Stimulated activated CD4-positive, alpha-beta T cell treated with anti-CD3 and anti-CD28 coated beads, TNF-alpha, amount 100 ng/mL, for 4 hours (primary cell): ENCODE measurements around the gene TMEM150B.

ENCODE experiments used
- DNase-seq, 3 experiments: peaks; one replicate each; pipeline ENCODE4 v3.0.0-alpha.2; 2020; ENCODE audit warnings: low read depth in 3 of 3

The TMEM150B gene

DNA sequence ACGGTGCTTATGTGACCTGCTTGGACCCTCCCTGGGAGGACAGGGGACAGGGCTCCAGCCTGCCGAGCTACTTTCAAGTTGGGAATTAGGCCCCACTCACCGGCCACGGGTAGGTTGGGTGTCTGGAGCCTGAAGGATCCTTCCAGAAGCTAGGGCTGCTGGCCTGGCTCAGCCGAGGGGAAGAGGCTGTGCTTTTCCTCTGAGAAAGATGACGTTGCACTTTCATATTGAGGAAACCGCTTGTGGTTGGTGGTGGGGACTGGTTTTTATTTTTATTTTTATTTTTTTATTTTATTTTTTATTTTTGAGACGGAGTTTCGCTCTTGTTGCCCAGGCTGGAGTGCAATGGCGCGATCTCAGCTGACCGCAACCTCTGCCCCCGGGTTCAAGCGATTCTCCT lies at the start of gene TMEM150B:
TSS of gene TMEM150B (minus strand) at position 170 of the 400 bp plus-strand sequence. CDS start 4,305 bp downstream, outside the sequence.
- DNase-seq, result no peak

DNA sequence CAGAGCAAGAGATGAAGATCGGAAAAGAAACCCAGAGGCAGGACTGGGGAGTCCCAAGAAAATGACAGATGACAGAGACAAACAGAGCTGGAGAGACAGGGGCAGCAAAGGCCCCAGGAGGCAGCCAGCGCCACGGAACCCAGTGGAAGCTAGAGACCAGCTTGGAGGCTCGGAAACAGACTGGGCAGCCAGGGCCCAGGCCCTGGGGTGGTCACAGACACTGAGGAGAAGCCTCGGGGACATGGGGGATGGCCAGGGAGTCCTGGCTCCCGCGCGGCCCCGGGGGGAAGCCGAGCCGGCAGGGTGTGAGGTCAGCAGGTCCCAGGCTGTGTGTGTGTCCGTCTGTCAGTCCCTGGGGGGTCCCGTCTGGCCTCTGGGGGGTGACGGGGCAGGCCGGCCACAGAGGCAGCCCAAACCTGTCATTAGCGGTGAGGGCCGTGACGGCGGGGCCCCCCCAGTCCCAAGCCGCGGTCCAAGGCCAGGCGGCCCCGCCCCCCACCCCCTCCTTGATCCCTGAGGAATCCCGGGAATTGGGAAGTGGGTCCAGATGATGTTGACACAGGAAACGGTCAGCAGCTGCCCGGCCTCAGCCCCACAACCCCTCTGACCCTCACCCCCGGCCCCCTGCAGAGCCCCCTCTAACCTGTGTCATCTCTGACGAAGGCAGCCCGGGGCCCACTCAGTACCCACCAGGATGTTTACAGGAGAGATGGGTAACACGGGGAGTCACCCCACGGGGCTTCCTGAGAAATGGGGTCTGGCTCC lies 49.0 kb upstream of the TMEM150B start:
- no peak for DNase-seq

DNA sequence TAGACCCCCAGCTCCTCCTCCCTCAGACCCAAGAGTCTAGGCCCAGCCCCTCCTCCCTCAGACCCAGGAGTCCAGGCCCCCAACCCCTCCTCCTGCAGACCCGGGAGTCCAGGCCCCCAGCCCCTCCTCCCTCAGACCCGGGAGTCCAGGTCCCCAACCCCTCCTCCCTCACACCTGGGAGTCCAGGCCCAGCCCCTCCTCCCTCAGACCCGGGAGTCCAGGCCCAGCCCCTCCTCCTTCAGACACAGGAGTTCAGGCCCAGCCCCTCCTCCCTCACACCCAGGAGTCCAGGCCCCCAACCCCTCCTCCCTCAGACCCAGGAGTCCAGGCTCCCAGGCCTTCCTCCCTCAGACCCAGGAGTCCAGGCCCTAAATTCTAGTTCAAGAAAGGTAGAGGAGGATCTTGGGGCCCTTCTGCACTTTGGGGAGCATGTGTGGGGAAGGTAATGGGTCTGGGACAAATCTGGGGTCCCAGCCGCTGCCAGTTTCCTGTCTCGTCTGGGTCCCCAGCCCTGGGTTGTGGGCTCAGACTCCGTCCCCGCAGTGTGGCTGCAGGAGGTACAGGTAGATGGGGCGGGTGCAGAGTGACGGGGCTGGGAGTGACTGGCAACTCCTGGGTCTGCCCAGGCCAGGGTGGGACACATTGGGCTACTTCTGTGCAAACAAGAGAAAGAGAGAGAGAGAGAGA lies 48.3 kb upstream of the TMEM150B start:
- no peak for DNase-seq

GRCh38 chr19:55372316-55373081 lies 47.4 kb upstream of the TMEM150B start:
- no peak for DNase-seq

GRCh38 chr19:55370305-55370988 lies 45.3 kb upstream of the TMEM150B start, which contains the start of gene IL11:
Gene IL11 (minus strand): TSS chr19:55370463. CDS start chr19:55370310, 153 bp downstream.
- no peak for DNase-seq

- DNase-seq, result no peak
These were observed 44.6 kb upstream of the TMEM150B start for GRCh38 chr19:55369653-55370304.

- no peak for DNase-seq
These were observed 43.8 kb upstream of the TMEM150B start for GRCh38 chr19:55368701-55369563.

DNA sequence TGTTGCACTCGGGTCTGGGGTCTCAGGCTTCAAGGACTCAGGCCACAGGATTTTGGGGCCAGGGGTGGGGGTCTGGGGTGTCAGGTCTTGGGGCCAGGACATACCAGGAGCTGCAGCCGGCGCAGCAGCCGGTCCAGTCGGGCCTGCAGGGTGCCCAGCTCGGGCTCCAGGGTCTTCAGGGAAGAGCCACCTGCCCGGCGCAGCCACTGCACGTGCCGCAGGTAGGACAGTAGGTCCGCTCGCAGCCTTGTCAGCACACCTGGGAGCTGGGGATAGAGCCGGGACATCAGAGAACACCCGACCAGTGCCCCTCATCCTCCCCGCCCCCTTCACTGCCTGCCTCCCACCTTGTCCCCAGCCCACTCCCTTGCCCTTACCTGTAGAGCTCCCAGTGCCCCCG lies 43.0 kb upstream of the TMEM150B start:
- no peak for DNase-seq

DNA sequence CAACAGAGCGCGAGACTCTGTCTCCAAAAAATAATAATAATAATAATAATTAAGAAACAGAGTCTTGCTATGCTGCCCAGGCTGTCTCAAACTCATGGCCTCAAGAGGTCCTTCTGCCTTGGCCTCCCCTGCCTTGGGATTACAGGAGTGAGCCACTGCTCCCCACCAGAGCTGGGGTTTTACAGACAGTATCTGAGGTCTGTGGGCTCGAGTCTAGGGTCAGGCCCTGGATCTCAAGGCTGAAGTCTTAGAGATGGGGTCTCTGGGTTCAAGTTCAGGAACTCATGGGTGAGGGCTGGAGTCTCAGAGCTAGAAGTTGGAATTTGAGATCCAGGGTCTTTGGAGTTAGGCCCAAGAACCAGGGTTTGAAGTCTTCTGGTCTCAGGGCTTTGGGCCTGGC lies 41.6 kb upstream of the TMEM150B start:
- no peak for DNase-seq

DNA sequence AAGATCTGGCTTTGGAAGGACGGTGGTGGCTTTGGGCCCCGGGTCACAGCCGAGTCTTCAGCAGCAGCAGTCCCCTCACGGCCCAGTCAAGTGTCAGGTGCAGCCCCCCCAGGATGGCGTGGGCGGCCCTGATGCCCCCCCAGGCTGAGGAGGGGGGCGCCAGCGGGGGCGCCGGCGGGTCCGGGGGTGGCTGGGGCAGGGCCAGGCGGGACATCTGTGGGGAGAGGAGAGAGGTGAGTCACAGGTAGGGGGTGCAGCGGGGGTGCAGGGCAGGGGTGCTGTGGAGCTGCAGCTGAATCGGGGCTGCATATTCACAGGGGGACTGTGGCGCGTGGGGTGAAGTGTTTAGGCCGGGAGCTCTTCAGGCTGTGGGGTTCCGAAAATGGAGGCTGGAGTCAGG lies 40.8 kb upstream of the TMEM150B start:
- no peak for DNase-seq

- no peak for DNase-seq
These were observed 40.1 kb upstream of the TMEM150B start for GRCh38 chr19:55365245-55365644.

DNA sequence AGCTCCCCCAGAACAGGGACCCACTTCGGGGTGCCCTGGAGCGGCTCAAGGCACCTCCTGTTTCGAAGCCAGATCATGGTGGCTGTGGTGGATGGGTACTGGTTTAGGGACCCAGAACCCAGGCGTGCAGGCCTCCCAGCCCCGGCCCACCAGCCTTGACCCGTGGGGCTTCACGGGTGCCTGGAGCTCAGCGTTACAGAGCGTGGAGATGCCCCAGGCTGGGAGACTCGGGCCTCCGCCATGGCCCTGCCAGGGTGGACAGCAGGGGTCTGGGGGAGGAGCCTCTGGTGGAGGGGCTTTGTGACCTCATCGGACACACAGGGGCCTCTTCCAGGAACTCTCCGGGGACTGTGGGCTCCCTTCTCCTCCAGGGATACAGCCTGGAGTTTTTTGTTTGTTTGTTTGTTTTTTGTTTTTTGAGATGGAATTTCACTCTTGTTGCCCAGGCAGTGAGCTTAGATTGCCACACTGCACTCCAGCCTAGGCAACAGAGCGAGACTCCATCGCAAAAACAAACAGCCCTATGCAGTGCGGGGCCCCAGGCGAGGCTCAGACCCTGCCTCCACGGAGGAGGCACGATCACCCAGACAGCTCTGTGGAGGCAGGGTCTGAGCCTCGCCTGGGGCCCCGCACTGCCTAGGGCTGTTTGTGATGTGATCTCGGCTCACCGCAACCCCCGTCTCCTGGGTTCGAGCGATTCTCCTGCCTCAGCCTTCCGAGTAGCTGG lies 38.0 kb upstream of the TMEM150B start, which contains the start of gene GARIN5B:
TSS of gene GARIN5B (minus strand) at position 271 of the 727 bp plus-strand sequence. CDS start at position 77, 194 bp downstream.
- DNase-seq, result no peak

- no peak for DNase-seq
These were observed 37.2 kb upstream of the TMEM150B start for GRCh38 chr19:55362174-55362989.

DNA sequence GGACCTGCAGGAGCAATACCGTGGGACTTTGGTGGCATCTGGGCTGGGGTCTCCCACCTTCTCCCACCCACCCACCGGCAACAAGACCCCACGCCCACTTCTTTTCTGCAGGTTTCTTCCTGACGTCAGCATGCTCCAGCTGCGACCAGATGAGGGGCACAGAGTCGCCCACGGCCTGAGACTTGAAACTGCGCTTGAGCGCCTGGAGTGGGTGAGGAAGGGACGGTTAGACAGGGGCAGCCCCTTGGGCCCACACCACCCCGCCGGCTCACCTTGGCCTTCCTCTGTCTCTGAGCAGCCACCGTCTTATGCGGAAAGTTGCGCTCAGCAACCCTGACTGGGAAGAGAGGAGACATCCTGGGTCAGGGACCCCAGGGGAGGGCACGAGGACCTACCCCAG lies 35.8 kb upstream of the TMEM150B start:
- no peak for DNase-seq

DNA sequence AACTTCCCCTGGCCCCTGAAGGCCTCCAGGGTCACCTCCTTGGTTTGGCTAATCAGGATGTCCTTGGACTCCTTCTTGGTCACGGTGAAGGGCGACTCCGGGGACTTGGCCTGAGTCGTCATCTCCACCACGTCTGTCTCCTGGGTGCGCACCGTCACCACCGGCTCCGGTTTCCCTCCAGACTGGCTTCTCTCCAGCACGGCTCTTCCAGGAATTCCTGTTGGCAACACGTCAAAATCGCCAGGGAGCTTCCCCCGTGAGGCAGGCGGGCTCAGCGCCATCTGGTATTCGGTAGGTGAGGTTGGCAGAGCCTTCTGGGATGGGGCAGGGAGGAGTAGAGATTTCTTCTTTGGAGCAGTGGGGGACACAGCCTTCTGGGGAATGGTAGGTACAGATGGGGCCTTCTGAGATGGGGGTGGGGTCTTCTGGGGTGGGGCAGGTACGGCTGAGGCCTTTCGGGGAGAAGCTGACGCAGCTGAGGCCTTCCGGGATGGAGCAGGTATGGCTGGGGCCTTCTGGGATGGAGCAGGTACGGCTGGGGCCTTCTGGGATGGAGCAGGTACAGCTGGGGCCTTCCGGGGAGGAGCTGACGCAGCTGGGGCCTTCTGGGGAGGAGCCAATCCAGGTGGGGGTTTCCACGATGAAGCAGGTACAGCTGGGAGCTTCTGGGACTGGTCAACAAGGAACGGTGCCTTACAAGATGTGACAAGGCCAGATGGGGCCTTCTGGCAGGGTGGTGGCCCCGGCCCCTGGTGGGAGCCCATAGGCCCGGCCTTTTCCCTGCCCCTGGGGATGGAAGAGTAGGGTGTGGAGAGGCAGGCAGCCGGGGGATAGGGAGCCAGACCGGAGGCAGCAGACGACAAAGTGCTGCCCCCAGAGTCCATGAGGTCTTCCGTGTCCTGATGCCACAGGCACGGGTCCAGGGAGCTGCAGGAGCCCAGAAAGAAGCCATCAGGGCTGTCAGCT lies 34.1 kb upstream of the TMEM150B start:
- DNase-seq, result no peak

GRCh38 chr19:55358493-55358892 lies 33.4 kb upstream of the TMEM150B start:
- no peak for DNase-seq

GRCh38 chr19:55355213-55355821 lies 30.2 kb upstream of the TMEM150B start:
- DNase-seq, result no peak
